Keratinocyte (primary cell): ENCODE measurements around the gene EPSTI1. TPM values are rescaled to one million over a fixed set of nuclear protein-coding genes. Genes with fewer than 3 reads are reported as not detected.

ENCODE experiments used
- DNase-seq: peaks from one replicate; pipeline ENCODE4 v3.0.0-alpha.2; 2011; ENCODE audit warnings: low read depth, missing footprints, low spot score
- FAIRE-seq: peaks from 2 replicates; lab custom pipeline; 2011; peaks lifted over from hg19 to GRCh38; lab: Jason Lieb, UNC
- H2AFZ ChIP-seq: 2 replicates; pipeline ENCODE4 v1.6.0; 2012; ENCODE audit warnings: low read length, control low read depth, inconsistent platforms; ENCODE audit not compliant: control insufficient read depth
- H3K27ac ChIP-seq: 2 replicates; pipeline ENCODE4 v1.5.1; 2011; ENCODE audit warnings: low read length; ENCODE audit not compliant: control insufficient read depth, insufficient read depth
- H3K27me3 ChIP-seq: 3 replicates; pipeline ENCODE4 v1.6.0; 2011; ENCODE audit warnings: low read length; ENCODE audit not compliant: control insufficient read depth, insufficient read depth; ENCODE audit errors: extremely low read depth
- H3K36me3 ChIP-seq, 2 experiments: 2 replicates in 1 of 2; 3 replicates in 1 of 2; pipeline ENCODE4 v1.5.1; 2011; ENCODE audit warnings: low read length in 2 of 2, mild to moderate bottlenecking in 1 of 2; ENCODE audit not compliant: control insufficient read depth in 2 of 2, insufficient read depth in 2 of 2; ENCODE audit errors: extremely low read depth in 1 of 2
- H3K4me1 ChIP-seq: 3 replicates; pipeline ENCODE4 v1.5.1; 2011; ENCODE audit warnings: low read length; ENCODE audit not compliant: control insufficient read depth, insufficient read depth; ENCODE audit errors: extremely low read depth
- H3K4me2 ChIP-seq: 3 replicates; pipeline ENCODE4 v1.6.0; 2011; ENCODE audit warnings: low read depth, low read length; ENCODE audit not compliant: control insufficient read depth, insufficient read depth; ENCODE audit errors: extremely low read depth
- H3K4me3 ChIP-seq, 3 experiments: fragments of 200-600 bp in 1 of 3; sonication (generic) in 1 of 3; 2 replicates in 2 of 3; 3 replicates in 1 of 3; pipeline ENCODE4 v1.5.1; 2011 to 2016; ENCODE audit warnings: low read length in 3 of 3, mild to moderate bottlenecking in 3 of 3, control low read depth in 2 of 3, inconsistent platforms in 1 of 3, low read depth in 1 of 3, mixed read lengths in 1 of 3, mixed run types in 1 of 3, moderate library complexity in 1 of 3; ENCODE audit not compliant: control insufficient read depth in 2 of 3, insufficient read depth in 2 of 3; ENCODE audit errors: extremely low read depth in 1 of 3
- H3K79me2 ChIP-seq: 2 replicates; pipeline ENCODE4 v1.6.0; 2012; ENCODE audit warnings: low read length; ENCODE audit not compliant: control insufficient read depth, insufficient read depth
- H3K9ac ChIP-seq: 3 replicates; pipeline ENCODE4 v1.6.0; 2011; ENCODE audit warnings: low read length; ENCODE audit not compliant: control insufficient read depth, insufficient read depth; ENCODE audit errors: extremely low read depth
- H3K9me1 ChIP-seq: 3 replicates; pipeline ENCODE4 v1.6.0; 2011; ENCODE audit warnings: low read length; ENCODE audit not compliant: control insufficient read depth, insufficient read depth; ENCODE audit errors: extremely low read depth
- H3K9me3 ChIP-seq: 2 replicates; pipeline ENCODE4 v1.5.1; 2012; ENCODE audit warnings: low read depth, low read length; ENCODE audit not compliant: control insufficient read depth
- H4K20me1 ChIP-seq: 3 replicates; pipeline ENCODE4 v1.6.0; 2011; ENCODE audit warnings: low read length; ENCODE audit not compliant: control insufficient read depth, insufficient read depth; ENCODE audit errors: extremely low read depth
- CTCF ChIP-seq, 3 experiments: IDR thresholded peaks in 1 of 3; conservative IDR thresholded peaks in 1 of 3; optimal IDR thresholded peaks in 1 of 3; 2 replicates in 2 of 3; 3 replicates in 1 of 3; pipeline versions ENCODE3 to v1.5.1; 2011; ENCODE audit warnings: low read length in 3 of 3, mild to moderate bottlenecking in 3 of 3, moderate library complexity in 2 of 3, control low read depth in 1 of 3, inconsistent platforms in 1 of 3; ENCODE audit not compliant: insufficient read depth in 2 of 3; ENCODE audit errors: extremely low read depth in 1 of 3
- EZH2 ChIP-seq: IDR thresholded peaks from one replicate; pipeline ENCODE4 v1.6.1; 2012; ENCODE audit warnings: inconsistent platforms, mild to moderate bottlenecking, low read length, moderate library complexity
- dilution Hi-C: fragments of 300-500 bp; cut with MboI; formaldehyde crosslinking; loops from one replicate; pipeline ENCODE4 v1.7.0; 2020; ENCODE audit warnings: low sequenced_read_pairs; ENCODE audit not compliant: extremely low pct_ligation_motif_present
- polyA plus RNA-seq, 5 experiments: library from polyadenylated mRNA; depleted of rRNA in 3 of 5; stranded (reverse) in 3 of 5; stranded (forward) in 1 of 5; unstranded in 1 of 5; fragments of >200 nt; gene quantifications; 1 replicate in 1 of 5; 2 replicates in 3 of 5; 3 replicates in 1 of 5; pipeline versions ENCODE4 v1.2.1 to v1.2.3, GENCODE V29; 2011 to 2012; ENCODE audit warnings: missing spikeins in 2 of 5, low read depth in 1 of 5, low replicate concordance in 1 of 5

EPSTI1 gene
- polyA plus RNA-seq, 1 donor (not counting 4 experiments of a cell fraction or from before 2014, with no cell fraction given) = 13.0 TPM

GRCh38 chr13:42964761-42965161, 27.3 kb downstream of the EPSTI1 start:
- no peak overlapping the region for H3K27ac ChIP-seq
- no peaks in the 10 kb centered on the region for H3K9me1 ChIP-seq
- no peaks in the 10 kb centered on the region for H3K9me3 ChIP-seq
- FAIRE-seq (no peak), DNase-seq (no peak)
- dilution Hi-C loops = no loop called here
- H3K27me3 ChIP-seq = no peaks in the 10 kb centered on the region
- no peak for TF ChIP-seq EZH2
- no peak for TF ChIP-seq CTCF (optimal IDR thresholded peaks at IDR 0.05 in 1 of 3, IDR thresholded peaks at IDR 0.05 in 1 of 3, conservative IDR thresholded peaks at IDR 0.05 in 1 of 3; ENCODE audit: extremely low read depth in 1 of 3, insufficient read depth in 2 of 3, low read length in 3 of 3)
- no peak overlapping the region for H2AFZ ChIP-seq
- peaks cover 2 to 3% of the 10 kb centered on the region in 2 experiments for H3K36me3 ChIP-seq
- no peaks in the 10 kb centered on the region for H3K79me2 ChIP-seq
- no peaks in the 10 kb centered on the region for H4K20me1 ChIP-seq
- peaks cover 13% of the 10 kb centered on the region for H3K4me1 ChIP-seq
- H3K9ac ChIP-seq = no peak overlapping the region
- no peak overlapping the region for H3K4me3 ChIP-seq
- no peak overlapping the region for H3K4me2 ChIP-seq

GRCh38 chr13:42959615-42960014, 32.4 kb downstream of the EPSTI1 start:
- Histone ChIP-seq H3K4me1 (no peaks in the 10 kb centered on the region), H3K36me3 (peaks cover 0 to 2% of the 10 kb centered on the region in 2 experiments), H3K27me3 (no peaks in the 10 kb centered on the region), H3K4me3 (no peak overlapping the region), H3K4me2 (no peak overlapping the region), H3K9ac (no peak overlapping the region), H3K9me1 (no peaks in the 10 kb centered on the region), H3K27ac (no peak overlapping the region), H3K79me2 (no peaks in the 10 kb centered on the region), H4K20me1 (no peaks in the 10 kb centered on the region), H3K9me3 (no peaks in the 10 kb centered on the region), H2AFZ (no peak overlapping the region)
- DNase-seq (no peak), FAIRE-seq (no peak)
- TF ChIP-seq CTCF (optimal IDR thresholded peaks at IDR 0.05 in 1 of 3, IDR thresholded peaks at IDR 0.05 in 1 of 3, conservative IDR thresholded peaks at IDR 0.05 in 1 of 3; ENCODE audit: extremely low read depth in 1 of 3, insufficient read depth in 2 of 3, low read length in 3 of 3) (no peak), EZH2 (no peak)
- dilution Hi-C loops = no loop called here
